ENCODE data around the gene CAMK2G.

The CAMK2G gene

GRCh38 chr10:73863039-73863817, 11.1 kb downstream of the CAMK2G start:
- no peak for DNase-seq (ENCODE audit: low read depth)

DNA sequence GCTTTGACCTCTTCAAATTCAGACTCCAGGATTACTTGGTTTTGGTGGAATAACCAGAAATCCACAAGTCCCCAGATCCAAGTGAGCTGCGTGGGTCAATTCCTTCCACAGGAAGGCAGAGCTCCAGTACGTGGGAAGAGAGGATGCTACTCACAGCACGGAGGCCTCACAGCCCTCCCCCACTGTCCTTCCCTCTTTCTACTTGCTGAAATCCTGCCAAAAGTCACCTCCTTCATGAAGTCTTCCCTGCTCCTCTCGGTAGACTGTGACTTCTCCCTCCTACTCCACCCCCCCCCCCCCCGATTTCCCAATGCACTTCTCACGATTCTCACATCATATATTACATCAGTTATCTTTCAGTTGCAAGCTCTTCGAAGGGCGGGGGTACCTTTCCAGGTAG, 12.3 kb downstream of the CAMK2G start:
- DNase-seq (ENCODE audit: low read depth) = no peak

DNA sequence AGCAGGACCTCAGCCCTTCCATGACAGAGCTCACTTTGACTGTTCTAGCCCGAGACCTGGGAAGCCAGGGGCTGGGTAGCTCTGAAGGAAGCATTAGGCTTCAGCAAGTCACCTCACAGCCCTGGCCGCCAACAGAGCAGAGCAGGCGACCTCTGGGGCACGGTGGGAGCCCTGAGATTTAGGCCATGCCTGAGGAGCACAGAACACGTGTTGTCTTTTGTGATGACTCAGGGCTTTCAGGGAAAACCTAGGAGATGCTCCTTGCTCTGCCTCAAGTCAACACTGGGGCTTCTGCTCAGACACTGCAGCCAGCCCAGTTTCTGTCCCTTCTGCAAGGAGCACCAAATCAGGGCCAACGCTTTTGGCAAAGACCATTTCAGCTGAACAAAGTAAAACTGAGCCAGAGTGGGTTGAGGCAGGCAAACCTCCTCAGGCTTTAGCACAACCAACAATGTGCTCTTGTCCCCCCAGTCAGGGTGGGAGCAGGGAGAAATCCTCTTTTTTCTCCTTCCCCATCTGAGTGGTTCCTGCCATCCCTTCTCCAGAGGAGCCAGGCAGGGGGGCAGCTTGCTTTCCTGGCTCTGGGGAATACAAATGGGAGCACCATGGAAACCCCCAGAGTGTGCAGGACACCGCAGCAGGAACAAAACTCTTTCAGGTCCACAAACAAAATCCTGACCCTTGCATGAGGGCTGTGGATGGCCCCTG, 14.4 kb downstream of the CAMK2G start:
- DNase-seq (ENCODE audit: low read depth) = no peak

DNA sequence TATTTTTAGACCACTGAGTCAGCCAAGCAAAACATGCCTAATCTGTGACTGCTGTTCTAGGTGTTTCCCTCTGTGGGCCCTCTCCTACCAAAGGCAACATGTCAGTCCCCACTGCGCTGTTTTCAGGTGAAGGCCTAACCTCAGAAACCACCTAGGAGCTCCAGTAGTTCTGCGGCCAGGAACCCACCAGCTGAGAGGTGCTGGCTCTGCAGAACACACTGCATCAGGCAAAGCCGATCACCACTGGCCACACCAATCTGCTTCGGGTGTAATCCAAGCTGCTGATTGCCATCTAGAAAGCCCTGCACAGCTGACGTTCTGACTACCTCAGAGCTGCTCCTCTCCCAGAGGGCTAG, 14.9 kb downstream of the CAMK2G start:
- DNase-seq (ENCODE audit: low read depth) = no peak

- no peak for DNase-seq (ENCODE audit: low read depth)
Observed at GRCh38 chr10:73858750-73859427, 15.5 kb downstream of the CAMK2G start.

DNA sequence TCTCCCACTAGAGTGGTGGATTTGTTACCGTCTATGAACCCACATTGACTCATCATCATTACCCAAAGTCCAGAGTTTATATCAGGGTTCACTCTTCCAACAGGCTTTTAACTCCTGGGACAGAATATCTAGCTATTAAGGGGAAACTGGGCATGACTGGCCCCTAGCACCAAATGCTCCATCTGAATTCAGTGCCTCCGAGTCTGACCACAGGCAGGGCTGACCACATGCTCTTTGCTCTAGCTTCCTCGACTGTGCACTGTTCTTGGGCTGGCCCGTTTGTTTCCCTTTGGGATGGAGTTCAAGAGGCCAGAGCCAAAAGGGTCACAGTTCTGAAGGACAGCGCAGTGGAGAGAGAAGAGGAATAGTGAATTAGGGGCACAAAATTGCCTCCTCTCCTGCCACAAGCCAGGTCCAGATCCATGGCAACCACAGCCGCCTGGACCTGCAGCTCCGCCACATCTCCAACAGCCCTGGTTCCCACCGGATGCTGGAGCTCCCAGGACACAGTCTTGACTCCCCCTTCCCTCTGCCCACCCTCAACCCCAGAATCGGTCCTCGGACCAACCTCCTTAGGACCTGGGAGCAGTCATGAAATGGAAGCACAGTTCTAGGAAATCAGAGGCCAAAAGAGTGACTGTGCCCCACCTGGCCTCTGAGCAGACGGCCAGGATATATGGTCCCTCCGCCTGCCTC, 16.2 kb downstream of the CAMK2G start:
- DNase-seq (ENCODE audit: low read depth) = no peak

- DNase-seq (ENCODE audit: low read depth) = no peak
Observed at GRCh38 chr10:73857446-73857845, 16.9 kb downstream of the CAMK2G start.

DNA sequence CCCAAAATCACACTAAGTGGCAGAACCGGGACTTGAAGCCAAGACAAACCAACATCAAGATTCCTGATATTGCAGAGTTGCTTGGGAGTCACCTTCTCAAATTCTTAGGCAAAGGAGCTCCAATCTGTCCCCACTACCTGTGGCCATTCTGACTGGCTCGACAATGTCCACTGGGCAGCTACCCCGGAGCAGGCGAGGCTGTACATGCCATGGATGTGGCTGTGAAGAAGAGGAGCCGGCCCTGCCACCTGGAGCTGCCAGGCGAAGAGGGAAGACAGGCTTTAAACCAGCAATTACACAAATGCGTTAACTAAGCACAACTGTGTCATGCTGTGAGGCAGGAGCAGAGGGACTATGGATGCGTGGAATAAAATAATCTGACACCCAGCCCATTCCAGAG, 18.1 kb downstream of the CAMK2G start:
- no peak for DNase-seq (ENCODE audit: low read depth)

- DNase-seq (ENCODE audit: low read depth) = no peak
Observed at GRCh38 chr10:73855413-73855812, 18.9 kb downstream of the CAMK2G start.

- no peak for DNase-seq (ENCODE audit: low read depth)
Observed at GRCh38 chr10:73854310-73854709, 20.0 kb downstream of the CAMK2G start.

- DNase-seq (ENCODE audit: low read depth) = no peak
Observed at GRCh38 chr10:73853196-73853595, 21.2 kb downstream of the CAMK2G start.

DNA sequence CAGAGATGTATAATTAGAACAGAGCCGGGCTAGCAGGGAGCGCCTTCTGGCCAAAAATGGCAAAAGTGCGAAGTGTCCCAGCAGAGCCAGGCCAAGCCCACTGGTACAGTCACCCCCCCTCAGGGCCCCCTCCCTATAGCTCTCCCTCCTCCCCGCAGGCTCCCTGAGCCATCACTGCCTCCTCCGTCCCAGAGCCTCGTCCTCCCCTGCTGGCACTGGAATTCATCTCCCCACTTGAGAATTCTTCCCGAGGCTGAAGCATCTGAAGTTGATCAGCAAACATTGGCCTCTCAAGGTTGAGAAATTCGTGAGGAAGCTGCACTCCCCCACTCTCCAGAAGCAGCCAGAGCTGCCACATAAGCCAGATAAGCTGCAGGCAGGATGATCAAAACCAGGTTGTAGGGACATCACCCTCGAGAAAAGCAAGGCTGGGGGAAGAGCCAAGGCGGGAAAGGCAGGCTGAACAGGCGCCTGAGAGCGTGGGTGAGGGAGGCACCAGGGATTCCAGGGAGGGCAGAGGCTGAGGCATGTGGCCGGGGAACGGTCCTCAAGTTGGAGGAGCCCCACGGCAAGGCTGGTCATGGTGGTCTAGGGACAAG, 23.4 kb downstream of the CAMK2G start:
- no peak for DNase-seq (ENCODE audit: low read depth)

DNA sequence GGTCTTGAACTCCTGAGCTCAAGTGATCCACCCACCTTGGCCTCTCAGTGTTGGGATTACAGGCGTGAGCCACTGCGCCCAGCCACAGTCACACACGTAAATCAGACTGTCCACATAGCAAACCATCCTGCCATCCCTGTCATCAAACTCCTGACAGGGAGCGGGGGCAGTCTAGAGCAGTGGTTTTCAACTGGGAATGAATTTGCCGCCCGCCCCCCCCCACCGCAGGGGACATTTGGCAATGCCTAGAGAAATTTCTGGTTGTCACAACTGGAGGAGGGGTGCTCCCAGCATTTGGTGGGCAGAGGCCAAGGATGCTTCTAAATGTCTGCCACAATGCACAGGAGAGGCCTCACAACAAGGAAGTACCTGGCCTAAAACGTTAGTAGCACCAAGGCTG, 24.1 kb downstream of the CAMK2G start:
- DNase-seq (ENCODE audit: low read depth) = no peak

DNA sequence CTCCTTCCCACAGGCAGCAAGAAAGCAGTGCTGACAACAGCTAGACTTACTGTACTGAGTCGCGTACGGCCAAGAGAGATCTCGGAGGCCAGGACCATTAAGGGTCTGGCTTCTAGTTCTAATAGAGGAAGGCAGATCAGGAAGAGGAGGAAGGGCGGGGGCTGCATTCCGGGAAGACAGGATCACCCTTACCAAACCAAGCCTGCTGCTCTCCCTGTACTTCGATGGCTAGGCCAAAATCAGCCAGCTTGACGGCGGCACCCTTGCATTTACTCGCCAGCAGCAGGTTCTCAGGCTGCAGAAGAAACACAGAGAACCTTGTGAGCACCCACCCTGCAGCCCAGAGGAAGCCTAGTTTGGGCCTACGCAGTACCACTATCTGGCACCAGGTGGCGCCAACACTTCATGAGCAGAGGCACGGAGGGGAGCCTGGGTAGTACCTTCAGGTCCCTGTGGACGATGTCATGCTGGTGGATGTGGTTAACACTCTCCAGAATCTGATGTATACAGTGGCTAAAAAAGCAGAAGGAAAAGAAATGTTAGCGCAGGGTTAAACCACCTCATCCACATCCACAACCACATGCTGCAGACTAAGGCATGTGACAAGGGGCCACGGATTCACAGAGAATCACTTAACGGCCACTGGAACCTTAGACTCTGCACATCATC, 25.4 kb downstream of the CAMK2G start:
- DNase-seq (ENCODE audit: low read depth) = peak; percentile 91

DNA sequence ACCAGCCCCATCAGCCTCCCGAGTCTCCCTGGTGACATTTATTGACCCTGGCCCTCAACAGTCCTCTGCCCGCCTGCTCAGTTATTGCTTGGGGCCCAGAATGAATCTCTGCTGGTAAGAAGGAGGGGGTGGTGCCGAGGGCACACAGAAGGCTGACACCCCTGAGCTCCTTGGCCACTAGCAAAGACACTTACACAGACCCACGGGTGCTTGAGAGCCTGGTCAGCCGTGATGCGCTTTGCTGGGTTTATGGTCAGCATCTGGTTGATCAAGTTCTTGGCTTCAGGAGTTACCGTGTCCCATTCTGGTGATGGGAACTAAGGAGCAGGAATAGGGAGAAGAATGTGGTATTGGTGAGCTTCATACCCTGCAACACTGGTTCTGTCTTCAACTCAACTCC, 27.3 kb downstream of the CAMK2G start:
- no peak for DNase-seq (ENCODE audit: low read depth)

GRCh38 chr10:73843261-73843660, 31.1 kb downstream of the CAMK2G start:
- DNase-seq (ENCODE audit: low read depth) = no peak

DNA sequence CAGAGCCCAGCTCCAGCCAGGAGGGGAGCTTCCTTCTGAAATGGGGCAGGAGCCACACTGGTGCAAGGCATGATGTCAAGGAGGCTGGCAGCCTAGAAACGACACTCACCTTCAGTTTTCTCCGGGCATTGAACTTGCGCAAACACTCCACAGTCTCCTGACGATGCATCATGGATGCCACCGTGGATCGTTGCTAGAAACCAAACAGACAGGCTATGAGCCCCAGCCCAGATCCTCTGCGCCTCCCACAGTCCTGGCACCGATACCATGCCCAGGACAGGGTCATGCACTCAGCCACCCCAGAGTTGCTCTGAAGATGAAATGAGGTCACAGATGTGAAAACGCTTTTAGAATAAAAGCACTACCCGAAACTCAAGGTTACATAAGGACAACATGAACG, 32.0 kb downstream of the CAMK2G start:
- no peak for DNase-seq (ENCODE audit: low read depth)

GRCh38 chr10:73841526-73842285, 32.6 kb downstream of the CAMK2G start:
- DNase-seq (ENCODE audit: low read depth) = no peak

- DNase-seq (ENCODE audit: low read depth) = no peak
Observed at GRCh38 chr10:73841061-73841421, 33.3 kb downstream of the CAMK2G start.

DNA sequence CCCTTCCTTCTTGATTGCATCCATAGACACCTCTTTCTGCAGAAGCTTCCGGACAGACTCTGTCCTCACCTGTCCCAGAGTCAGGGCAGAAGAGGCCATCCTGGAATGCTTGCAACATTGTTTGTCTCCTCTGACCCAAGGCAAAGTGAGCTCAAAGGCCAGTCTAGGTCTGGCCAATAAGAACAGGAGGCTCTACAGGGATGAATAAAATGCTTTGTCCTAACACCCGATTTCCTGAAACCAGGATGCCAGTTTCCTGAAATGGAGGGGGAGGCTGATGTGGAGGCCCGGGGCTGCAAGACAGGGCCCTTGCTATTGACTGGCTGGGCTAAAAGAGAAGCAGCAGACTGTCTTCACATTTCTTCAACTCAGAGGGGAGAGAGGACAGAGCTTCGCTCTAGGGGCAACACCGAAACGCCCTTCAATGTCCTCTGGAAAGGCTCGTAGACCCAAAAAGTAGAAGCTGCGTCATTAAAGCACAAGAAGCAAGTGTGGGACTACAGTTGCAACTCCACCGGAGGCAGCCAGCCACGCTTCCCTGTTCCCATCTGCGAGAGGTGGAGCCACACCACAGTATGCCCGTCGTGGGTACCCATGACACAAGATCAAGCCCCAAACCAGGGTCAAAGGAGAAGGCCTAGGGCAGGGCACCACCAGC, 33.8 kb downstream of the CAMK2G start:
- no peak for DNase-seq (ENCODE audit: low read depth)

- DNase-seq (ENCODE audit: low read depth) = no peak
Observed at GRCh38 chr10:73840056-73840402, 34.3 kb downstream of the CAMK2G start.

All from stimulated activated CD8-positive, alpha-beta memory T cell treated with anti-CD3 and anti-CD28 coated beads, Interleukin-7, amount 100 ng/mL, for 24 hours (primary cell).